Nephron (organoid): ENCODE data around the gene CTNND2.

Source experiments
- H3K27ac Mint-ChIP-seq, 3 experiments: 2 replicates each; pipeline ENCODE4 v1.8.0; 2020; ENCODE audit warnings: mixed read lengths in 3 of 3, mild to moderate bottlenecking in 2 of 3, moderate library complexity in 1 of 3
- H3K27me3 Mint-ChIP-seq: 2 replicates; pipeline ENCODE4 v1.8.0; 2021; ENCODE audit warnings: low read depth, mild to moderate bottlenecking, moderate library complexity, mixed read lengths
- H3K36me3 Mint-ChIP-seq: 2 replicates; pipeline ENCODE4 v1.8.0; 2020; ENCODE audit warnings: low read depth, mixed read lengths
- H3K4me1 Mint-ChIP-seq: 2 replicates; pipeline ENCODE4 v1.8.0; 2020; ENCODE audit warnings: mixed read lengths
- H3K4me3 Mint-ChIP-seq, 3 experiments: 2 replicates each; pipeline ENCODE4 v1.8.0; 2020; ENCODE audit warnings: mild to moderate bottlenecking in 3 of 3, mixed read lengths in 3 of 3, moderate library complexity in 2 of 3
- H3K9me3 Mint-ChIP-seq: 2 replicates; pipeline ENCODE4 v1.8.0; 2020; ENCODE audit warnings: mixed read lengths
- CTCF ChIP-seq, 3 experiments: fragments of 200-600 bp; sonication (generic); IDR thresholded peaks; one replicate each; pipeline ENCODE4 v1.5.0; 2021; ENCODE audit warnings: antibody characterized with exemption in 3 of 3; ENCODE audit not compliant: unreplicated experiment in 3 of 3

The CTNND2 gene

DNA sequence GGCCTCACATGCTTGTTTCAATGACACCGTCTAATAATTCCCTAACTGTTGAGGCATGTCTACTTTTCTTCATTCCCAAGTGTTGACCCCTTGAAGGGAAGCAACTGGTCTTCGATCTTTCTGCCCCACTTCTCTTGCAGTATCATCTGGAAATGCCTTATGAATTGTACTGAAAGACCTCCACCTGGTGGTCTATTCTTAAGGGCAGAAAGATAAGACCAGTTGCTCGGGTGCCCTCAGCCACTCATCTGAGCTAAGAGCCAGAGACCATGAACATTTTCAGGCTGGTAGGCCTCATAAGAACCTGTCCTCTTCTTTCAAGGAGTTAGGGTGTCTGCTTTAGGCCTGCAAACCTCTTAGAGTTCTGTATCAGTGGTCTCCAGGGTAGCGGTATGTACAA lies 542.5 kb downstream of the CTNND2 start:
- Mint-ChIP-seq H3K4me1 (no peaks in the 10 kb centered on the region), H3K9me3 (no peaks in the 10 kb centered on the region), H3K4me3 (no peak overlapping the region), H3K36me3 (peaks cover 3% of the 10 kb centered on the region), H3K27ac (no peak overlapping the region), H3K27me3 (no peaks in the 10 kb centered on the region)
- no peak for TF ChIP-seq CTCF (IDR thresholded peaks at IDR 0.05; ENCODE audit: unreplicated experiment in 3 of 3)

- H3K4me1 Mint-ChIP-seq = no peaks in the 10 kb centered on the region
- no peak overlapping the region for H3K4me3 Mint-ChIP-seq
- H3K27me3 Mint-ChIP-seq = no peaks in the 10 kb centered on the region
- no peak for TF ChIP-seq CTCF (IDR thresholded peaks at IDR 0.05; ENCODE audit: unreplicated experiment in 3 of 3)
- H3K27ac Mint-ChIP-seq = no peak overlapping the region
- H3K36me3 Mint-ChIP-seq = peaks cover 7% of the 10 kb centered on the region
- peaks cover 3% of the 10 kb centered on the region for H3K9me3 Mint-ChIP-seq
Observed at GRCh38 chr5:11357928-11358327, 546.3 kb downstream of the CTNND2 start.

GRCh38 chr5:11355491-11355890 lies 548.8 kb downstream of the CTNND2 start:
- no peaks in the 10 kb centered on the region for H3K27me3 Mint-ChIP-seq
- H3K36me3 Mint-ChIP-seq = peaks cover 4% of the 10 kb centered on the region
- H3K27ac Mint-ChIP-seq = no peak overlapping the region
- no peaks in the 10 kb centered on the region for H3K4me1 Mint-ChIP-seq
- H3K9me3 Mint-ChIP-seq = peaks cover 3% of the 10 kb centered on the region
- no peak overlapping the region for H3K4me3 Mint-ChIP-seq
- no peak for TF ChIP-seq CTCF (IDR thresholded peaks at IDR 0.05; ENCODE audit: unreplicated experiment in 3 of 3)

GRCh38 chr5:11346336-11346735 lies 557.9 kb downstream of the CTNND2 start:
- H3K36me3 Mint-ChIP-seq = no peaks in the 10 kb centered on the region
- no peak overlapping the region for H3K27ac Mint-ChIP-seq
- H3K4me1 Mint-ChIP-seq = no peaks in the 10 kb centered on the region
- H3K27me3 Mint-ChIP-seq = no peaks in the 10 kb centered on the region
- no peak overlapping the region for H3K4me3 Mint-ChIP-seq
- no peaks in the 10 kb centered on the region for H3K9me3 Mint-ChIP-seq
- TF ChIP-seq CTCF (IDR thresholded peaks at IDR 0.05; ENCODE audit: unreplicated experiment in 3 of 3) = no peak

DNA sequence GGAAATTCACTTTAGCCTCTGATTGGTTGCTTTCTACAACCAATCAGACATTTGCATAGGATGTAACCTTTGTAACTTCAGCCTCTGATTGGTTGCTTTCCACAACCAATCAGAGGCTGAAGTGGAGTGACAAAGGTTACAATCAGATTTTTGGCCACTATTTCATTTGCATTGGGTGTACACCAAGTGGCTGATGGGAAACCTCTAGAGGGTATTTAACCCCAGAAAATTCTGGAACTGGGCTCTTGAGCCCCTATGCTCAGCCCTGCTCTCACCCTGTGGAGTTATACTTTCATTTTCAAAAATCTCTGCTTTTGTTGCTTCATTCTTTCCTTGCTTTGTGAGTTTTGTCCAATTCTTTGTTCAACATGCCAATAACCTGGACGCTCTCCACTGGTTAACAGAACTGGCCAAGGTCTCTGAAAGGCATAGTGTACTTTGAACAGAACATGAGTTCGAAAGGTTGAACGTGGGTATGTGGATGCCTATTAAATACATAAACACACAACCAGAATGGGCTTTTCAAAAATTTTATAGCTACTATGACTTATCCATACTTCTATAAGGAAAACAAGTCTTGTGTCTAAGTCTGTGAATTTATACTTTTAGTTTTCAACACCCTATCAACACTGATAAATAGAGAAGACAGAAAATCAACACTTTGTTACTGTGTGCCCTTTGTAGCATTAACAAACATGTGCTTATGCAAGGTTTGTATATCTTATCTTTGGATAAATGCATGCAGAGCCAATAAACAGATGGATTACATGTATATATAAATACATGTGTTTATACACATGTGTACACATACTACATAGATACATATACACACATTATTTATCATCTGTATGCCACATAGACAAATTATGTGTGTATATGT lies 568.1 kb downstream of the CTNND2 start:
- Mint-ChIP-seq H3K4me3 (no peak overlapping the region), H3K9me3 (no peaks in the 10 kb centered on the region), H3K36me3 (no peaks in the 10 kb centered on the region), H3K27me3 (peaks cover 4% of the 10 kb centered on the region), H3K27ac (no peak overlapping the region), H3K4me1 (no peaks in the 10 kb centered on the region)
- no peak for TF ChIP-seq CTCF (IDR thresholded peaks at IDR 0.05; ENCODE audit: unreplicated experiment in 3 of 3)

DNA sequence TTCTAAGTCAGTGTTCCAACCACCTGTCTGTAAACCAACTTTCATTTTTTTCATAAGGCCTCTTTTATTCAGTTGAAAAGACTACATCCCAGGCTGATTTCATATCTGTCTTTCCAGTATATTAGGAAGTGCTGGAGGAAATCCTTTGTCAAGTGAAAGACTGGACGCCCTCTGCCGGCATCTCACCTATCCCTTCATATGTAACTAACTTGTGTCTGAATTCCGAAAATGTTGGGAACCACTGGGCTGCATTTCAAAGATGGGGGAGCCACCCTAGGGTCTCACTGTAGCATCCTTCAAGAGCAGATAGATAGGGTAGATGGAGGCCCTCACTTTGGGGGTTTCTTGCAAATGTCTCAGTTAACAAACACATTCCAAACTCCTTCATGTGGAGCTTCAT lies 569.8 kb downstream of the CTNND2 start:
- Mint-ChIP-seq H3K4me3 (no peak overlapping the region), H3K36me3 (no peaks in the 10 kb centered on the region), H3K9me3 (no peaks in the 10 kb centered on the region), H3K27ac (no peak overlapping the region), H3K4me1 (no peaks in the 10 kb centered on the region), H3K27me3 (peaks cover 4% of the 10 kb centered on the region)
- TF ChIP-seq CTCF (IDR thresholded peaks at IDR 0.05; ENCODE audit: unreplicated experiment in 3 of 3) = no peak
